Left hindlimb (tissue), 1 donor: ENCODE data around the gene FRMD3.

Experiments used
- DNase-seq: peaks from one replicate; pipeline ENCODE4 v3.0.0-alpha.2; 2018

The FRMD3 gene

DNA sequence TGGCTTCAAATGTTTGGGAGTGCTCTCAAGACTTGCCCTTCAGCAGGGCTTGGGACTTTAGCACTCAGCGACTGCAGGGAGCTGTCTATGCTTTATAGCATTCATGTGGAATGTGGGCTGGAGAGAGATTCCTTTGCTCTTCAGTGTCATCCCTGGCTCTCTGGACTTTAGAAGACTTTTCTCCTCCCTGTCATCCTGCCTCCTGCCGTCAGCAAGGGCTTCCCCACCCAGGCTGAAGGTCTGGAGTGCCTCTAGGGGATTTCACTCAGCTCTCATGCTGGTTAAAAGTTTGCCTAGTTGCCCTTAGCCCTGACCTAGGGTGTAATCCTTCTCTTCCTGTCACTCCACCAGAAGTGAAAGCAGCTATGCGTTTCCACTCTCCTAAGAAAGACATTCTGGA is 210.9 kb downstream of the FRMD3 start:
- no peak for DNase-seq

DNA sequence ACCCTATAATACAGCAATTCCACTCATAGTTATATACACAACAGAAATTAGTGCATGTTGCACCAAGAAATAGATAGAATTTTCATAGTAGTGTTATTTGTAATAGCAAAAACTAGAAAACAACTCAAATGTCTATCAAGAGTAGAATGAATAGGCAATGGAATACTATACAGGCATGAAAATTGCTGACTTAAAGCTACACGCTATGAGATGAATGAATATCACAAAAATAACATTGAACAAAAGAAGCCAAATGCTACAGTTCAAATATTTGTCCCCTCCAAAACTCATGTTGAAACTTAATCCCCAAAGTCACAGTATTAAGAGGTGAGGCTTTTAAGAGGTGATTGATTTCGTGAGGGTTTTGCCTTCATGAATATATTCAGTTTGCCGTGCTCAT is 215.1 kb downstream of the FRMD3 start:
- no peak for DNase-seq

DNA sequence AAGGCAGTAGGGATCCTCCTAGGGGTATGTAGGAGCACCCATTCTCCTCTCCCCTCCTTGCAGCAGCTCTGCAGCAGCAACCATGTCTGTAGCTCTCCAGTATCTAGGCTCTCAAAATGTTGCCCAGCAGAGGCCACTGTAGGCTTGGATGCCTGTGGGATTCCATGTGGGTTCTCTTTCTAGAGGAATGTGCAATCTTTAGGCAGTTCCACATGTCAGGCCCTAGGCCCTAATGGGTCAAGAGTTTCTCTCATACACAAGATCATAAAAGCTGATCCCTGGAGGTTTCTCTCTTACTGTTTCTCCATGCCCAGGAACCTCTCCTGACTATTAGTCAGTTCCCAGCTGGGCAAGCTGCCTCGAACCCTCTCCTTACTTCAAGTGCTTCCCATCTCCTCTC is 215.8 kb downstream of the FRMD3 start:
- no peak for DNase-seq

DNA sequence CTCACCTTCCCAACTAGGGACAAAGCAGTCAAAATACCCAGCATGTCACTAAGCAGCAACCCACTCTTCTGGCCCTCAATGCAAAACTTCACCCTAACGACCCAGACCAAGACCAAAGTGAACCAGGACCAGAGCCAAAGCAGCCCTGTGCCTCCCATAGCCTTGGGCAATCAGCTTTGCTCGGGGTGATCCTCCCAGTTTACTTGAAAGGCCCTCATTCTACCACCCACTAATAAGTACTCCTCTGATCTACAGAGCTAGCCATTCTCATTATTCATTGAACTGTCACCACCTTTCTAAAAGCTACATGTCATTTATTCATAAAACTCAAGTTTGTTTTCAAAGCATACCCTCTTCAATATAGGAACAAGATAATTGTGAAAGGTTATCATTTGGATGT is 221.0 kb downstream of the FRMD3 start:
- no peak for DNase-seq

DNA sequence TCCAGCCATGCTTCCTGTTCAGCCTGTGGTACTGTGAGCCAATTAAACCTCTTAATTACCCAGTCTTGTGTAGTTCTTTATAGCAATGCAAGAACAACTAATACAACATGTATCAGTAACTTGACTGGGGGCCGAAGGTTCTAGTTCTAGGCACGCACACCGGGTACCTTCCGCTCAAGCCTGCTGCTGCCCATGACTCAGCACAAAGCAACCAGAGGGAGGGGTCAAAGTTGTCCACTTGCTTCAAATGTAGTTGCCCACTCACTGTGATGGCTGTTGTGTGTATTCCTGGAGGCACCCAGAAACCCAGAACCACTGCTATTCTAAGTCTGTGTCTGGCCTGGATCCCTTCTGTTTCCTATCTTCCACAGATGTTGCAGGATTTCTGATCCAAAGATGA is 222.6 kb downstream of the FRMD3 start:
- DNase-seq, result no peak

DNA sequence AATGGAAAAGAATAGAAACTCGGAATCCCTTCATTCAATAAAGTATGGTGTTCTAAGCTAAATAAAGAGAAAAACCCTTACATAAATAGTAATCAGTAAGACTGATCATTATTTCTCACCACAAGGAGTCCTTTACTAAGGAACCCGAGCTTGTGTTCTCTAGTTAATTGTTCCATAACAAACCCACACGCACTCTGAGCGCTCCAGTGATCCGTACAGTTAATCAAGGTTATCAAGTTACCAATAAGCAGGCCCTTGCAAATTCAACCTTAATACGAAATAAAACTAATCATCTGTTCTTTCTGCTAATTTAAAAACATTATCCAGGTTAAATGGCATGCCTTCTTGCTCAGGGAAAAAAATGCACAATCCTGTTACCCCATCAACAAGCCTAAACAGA is 224.4 kb downstream of the FRMD3 start:
- DNase-seq, result no peak

DNA sequence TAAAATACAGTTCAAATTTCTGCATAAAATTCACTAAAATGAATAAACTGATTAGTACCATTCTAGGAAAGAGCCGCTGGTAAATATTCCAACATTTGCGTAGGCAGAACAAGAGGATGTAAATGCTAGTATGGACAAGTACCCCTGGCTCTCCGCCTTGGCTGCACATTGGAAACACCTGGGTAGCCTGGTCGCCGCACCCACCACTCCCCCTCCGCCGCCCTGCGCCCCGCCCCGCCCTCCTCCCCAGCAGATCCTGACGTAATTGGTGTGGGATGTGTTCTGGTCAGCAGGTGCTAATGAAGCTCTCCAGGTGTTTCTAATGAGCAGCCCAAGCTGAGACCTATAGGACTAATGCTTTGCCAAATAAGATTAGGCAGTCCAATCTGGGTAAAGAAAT is 225.7 kb downstream of the FRMD3 start:
- DNase-seq, result no peak

DNA sequence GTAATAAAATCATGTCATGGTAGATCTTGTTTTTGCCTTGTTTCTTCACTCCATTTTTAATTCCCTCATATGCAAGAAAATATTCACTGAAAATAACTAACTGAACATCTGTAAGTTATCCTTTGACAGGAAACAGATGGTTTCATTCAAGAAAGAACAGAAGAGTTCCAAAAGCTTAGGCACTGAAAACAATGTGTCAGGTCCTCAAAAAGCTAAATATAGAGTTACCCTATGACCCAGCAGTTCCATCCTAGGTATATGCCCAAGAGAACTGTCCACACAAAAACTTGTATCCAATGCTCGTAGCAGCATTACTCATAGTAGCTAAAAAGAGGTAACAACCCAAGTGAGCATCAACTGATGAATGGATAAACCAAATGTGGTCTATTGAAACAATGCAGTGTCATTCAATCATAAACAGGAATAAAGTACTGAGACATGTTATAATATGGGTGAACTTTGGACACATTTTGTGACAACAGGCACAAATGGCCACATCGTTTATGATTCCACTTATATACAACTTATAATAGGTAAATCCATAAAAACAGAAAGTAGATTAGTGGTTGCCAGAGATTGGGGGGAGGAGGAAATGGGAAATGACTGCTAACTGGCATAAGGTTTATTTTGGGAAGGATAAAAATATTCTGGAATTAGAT is 231.0 kb downstream of the FRMD3 start:
- DNase-seq, result no peak

DNA sequence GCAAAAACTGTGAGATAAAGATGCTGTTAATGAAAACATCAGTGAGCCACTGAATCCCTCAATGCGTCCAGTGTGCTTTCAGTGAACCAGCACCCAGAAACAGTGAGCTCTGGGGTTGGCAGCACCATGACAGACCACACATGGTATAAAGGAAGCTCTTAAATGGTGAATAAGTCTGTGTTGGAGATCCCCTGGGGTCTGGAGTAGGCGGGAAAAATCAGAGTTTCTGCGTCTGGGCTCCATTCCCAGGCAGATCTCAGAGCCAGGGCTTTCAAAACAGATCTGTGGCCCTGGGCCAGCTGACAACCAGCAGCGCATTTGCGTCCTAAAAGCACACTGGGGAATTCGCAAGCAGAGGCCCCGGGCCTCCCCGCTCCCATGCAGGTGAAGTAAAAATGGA is 233.5 kb downstream of the FRMD3 start:
- DNase-seq, result peak; percentile 90

DNA sequence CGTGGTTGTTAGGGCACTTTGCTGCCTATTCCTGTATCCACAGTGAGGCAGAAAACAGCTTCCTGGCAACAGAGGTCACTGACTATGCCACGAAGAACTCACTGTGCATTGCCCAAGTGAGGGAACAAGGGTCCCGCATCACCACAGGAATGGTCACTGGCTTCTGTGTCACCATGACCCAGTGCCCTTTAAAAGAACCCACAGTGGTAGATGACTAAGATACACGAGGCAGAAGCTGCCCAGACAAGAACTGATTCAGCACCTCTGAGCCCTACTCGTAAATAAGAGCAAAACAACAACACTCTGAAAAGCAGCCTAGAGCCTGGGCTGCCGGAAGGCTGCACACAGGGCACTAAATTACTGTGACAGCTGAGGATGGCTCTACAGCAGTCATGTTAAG is 238.6 kb downstream of the FRMD3 start:
- DNase-seq, result no peak

DNA sequence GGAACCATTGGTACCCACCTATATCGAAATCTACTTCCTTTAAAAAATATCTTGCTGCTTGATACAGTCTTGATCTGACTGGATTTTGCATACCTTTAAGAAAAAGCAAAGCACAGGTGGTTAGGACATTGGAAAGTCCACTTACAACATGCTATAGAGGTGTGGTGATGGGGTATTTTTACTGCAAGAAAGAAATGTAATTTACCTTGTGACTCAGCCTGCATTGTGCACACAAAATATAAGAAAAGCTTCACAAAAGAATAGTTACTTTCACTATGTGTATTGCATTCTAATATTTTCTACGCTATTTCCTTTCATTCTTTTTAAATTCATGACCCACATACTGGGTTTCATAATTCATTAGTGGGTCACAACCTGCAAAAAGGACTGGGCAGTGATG is 239.1 kb downstream of the FRMD3 start:
- no peak for DNase-seq

DNA sequence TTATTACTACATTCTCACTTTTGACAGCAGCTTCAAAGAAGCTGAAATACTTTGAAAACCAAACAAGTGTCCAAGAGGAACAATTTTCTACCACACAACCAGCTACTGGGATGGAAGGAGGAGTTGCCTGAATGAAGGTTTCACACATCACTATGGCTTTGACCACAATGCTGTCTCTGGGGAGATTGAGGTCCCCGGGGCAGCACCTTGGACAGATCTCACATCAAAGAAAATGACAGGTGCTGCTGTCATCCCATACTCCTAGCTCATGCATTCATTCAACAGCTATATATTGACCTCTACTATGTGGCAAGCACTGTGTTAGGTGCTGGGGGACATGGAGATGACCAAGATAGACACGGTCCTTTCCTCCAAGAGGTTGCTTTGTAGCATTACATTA is 242.1 kb downstream of the FRMD3 start:
- no peak for DNase-seq

DNA sequence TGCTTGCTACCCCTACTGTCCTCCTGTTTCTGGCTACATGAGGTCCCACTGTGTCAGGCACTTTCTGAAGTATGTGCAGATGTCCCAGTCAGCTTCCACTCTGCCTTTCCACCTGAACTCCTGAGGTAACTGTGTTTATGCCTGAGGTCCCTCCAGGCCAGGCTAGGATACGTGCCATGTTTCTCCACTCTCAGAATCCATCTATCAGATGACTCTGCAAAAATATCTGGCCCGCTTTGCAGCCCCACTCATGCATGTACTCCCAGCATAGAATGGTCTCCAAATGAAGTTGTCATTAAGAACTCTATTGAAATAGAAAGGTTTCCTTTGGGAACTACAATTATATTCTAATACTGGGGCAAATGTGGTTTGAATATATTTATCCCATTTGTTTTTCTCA is 243.4 kb downstream of the FRMD3 start:
- no peak for DNase-seq

DNA sequence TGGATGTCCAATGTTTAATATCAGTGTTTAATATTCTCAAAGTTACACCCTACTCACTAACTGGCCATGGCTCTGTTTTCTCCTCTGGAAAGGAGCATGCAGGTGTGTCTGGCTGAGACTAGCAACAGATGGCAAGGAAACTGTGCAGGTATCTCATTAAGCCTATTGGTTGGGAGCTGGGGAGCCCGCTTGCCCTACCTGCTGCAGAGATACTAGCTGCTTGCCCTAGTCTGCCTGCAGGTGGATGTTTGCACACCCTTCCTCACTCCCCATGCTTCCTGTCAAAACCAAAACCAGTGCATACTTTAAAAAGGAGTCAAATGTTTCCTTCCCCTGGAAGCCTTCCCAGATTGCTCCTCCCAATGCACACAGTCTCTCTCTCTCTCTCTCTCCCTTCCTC is 247.0 kb downstream of the FRMD3 start:
- no peak for DNase-seq

DNA sequence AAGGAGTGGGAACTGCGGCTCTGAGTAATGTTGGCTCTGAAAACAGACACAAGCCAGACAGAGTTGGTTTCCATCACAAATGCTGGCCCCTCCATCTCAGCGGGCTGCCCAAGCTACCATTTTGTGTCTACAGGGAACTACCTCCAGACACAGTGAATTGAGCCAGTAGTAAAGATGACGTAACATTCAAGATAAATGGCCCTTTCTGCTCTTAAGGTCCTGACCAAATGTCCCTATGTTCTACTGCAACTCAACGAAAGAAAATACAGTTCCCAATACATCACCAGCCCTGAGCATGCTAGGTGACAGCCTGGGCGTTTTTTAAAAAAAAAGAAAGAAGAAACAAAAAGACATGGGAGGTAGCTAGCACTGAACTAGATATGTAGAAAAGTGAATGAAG is 247.5 kb downstream of the FRMD3 start:
- DNase-seq, result no peak

DNA sequence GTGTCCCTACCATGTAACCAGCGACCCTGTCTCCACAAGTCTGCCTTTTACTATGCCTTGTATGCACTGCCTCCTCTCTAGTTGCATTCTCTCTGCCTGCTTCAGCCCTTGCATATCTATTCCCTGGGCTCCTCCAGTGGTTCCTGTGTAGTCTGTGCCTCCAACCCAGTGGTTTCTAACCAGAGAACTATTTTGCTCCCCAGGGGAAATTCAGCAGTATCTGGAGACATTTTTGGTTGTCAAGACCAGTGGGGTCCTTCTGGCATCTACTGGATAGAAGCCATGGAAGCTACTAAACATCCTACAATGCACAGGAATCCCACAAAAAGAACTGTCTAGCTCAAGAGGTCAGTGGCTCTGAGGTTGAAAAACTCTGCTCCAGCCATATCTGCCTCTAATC is 251.2 kb downstream of the FRMD3 start:
- DNase-seq, result no peak

DNA sequence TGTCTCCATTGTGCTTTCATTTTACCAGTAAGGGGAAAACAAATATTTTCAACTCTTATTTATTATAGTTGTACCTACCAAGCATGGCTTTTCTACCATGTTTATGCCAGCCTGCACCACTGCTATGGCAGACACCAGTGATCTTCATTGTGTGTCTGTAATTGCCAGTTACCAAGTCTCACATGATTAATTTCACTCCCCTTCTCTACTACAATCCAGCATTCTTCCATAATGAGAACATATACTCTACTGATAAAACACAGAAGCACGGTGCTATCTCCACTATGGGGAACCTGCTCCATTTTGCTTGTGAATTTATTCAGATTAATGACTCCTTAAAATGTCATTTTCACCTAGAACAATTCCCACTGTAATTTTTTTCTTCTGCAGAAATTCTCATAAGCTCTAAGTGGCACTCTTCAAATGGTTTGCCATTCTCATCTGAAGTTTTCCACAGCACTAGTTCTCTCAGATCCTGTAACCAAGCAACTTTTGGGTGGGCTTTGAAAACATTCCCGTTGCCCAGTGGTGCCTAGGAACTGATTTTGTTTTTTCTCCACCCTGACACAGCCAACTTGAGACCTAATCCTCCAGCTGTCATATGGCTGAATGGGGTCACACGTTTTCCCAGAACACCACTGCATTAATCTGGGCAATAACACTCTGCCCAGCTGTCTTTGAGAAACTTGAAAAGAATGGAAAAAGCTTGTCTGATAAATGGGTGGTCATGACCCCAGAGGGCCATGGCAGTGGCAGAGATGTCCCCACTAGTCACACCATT is 252.6 kb downstream of the FRMD3 start:
- peak; percentile 53 for DNase-seq

DNA sequence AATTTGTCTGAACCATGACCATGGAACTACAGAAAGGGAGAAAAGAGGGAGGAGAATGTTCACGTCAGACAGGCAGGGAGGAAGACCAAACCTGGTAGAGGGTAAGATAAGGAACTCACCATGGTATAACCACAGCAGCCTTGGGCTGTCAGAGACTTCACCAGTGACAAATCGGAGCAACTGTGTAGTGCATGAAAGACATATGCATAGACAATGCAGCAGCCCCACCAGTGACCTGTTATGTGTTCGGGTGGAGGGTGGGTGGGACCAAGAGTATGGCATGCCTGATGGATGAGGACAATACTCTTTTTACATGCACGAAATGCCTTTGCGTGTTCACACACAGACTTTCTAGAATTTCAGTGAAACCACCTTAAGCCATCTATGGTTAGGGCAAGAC is 253.5 kb downstream of the FRMD3 start:
- peak; percentile 52 for DNase-seq

DNA sequence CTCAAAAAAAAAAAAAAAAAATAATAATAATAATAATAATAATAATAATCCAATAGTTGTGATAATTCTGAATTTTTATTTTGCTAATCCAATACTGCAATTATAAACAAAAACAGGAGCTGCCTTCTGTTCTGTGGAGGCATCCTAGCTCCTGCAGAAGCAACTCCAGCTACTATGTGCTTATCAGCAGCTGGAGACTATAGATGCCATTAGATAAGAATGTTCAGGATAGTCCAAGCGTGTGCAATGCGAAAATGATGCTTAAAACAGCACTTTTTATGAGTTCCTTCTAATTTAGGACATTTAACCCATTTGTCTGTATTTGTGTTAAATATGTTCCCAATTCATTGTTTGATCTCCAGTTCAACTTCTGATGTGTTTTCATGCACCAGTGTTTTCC is 254.7 kb downstream of the FRMD3 start:
- no peak for DNase-seq

DNA sequence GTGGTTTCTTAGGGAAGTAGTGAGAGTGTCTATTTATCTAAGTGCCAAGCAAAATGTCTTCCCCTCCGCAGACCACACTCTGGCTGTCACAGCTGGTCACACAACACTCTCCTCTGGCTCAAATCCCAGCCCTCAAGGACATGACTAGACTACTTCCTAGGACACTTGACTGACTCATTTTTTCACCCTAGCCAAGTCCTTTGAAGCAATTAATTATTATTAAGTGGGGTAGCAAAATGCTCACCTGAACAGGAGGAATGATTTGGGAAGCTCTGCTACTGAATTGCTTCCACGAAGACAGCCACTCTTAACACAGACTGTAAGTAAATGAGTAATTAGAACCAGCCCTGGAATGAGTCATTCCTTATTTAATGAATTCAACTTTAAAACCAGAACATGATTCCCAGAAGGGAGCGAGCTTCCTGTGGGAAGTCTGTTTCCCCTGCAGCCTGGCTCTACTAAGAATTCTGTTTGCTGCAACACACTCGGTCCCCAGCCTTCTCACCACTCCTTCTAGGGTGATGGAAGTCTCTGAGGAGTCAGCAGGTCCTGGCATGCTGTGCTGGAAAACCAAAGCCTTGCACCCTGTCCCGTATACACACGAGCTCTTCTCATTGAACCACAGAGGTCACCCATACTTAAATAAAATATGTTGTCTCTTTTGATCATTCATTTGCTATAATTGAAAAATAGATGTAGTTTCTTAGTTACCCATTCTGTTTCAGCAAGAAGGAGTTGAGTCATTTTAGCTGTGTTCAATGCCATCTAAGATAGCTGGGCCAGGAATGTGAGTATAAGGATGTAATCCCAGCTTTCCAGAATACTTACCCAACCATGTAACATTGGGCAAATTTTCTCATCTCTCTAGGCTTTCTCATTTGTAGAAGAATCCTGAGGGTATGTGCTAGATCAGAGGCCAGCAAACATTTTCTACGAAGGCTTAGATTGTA is 256.6 kb downstream of the FRMD3 start:
- no peak for DNase-seq

DNA sequence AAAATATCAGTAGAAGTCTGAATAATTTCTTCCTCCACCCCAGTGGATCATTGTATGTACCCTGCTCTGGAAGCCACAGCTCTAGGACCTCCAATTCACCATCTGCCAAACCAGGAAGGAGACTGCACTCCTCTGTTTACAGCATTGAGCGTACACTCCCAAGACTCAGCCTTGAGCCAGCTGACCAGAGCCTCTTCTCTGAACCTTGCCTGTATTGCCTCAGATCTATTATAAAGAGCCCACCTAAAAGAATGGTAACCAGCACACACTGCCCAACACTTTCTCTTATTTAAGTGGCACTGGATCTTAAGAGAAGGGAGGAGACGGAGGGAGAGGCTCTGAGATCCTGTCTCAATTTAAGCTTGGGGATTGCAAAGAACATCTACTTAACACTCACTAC is 257.4 kb downstream of the FRMD3 start:
- no peak for DNase-seq

DNA sequence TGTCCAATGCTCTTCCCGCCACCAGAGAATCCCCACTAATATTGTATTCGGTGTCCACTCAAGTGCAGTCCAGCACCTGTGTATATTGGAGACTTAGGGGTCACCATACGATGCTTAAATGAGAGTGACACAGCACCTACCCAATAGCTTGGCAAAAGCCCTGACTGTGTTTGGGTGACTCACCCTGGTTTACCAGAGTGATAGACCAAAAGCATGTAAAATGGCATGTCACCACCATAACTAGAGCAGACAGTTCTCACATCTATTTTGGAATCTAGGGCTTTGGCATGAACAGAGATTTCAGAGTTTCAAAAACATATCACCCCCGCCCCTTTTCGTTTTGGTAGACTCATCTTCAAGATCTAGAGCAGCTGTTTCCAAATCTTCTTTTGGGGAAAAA is 257.9 kb downstream of the FRMD3 start:
- no peak for DNase-seq

DNA sequence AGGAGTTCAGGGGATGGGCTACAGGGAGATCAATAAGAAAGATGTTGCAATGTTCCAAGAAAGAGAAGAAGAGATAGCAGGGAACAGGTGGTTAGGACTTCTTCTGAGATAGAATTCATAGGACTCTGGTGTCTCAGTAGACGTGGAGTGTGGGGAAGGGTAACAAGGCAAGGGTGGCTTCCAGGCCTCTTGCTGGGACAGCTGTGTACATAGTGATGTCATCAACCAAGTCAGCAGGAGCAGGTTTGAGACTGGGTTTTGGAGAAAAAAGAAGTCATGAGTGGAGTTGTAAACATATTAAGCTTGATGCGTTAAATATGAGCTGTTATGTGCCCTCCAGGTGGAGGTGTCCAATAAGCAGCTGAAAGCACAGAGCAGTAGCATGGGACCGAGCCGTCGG is 263.4 kb downstream of the FRMD3 start:
- no peak for DNase-seq

DNA sequence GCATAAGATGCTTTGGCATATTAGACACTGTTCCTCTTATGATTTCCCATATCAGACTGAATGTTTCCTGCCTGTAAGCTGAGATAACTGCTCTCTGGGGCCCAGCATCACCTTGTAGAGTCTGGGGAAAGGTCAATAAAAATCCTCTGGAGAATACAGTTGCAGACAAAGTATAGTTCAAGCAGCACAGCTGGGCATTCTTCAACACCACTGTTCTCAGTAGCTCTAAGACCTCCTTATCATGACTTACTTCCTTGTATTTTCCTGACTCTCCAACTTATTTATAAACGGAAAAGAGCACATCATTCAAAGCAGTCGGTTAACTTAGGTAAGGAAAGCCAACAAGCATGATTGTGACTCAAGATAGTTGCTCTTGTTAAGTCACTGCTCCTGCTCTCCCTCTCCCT is 266.5 kb downstream of the FRMD3 start:
- no peak for DNase-seq
